Ishikawa (cell line): ENCODE data around the gene SYCE1.

Source experiments
- CEBPB ChIP-seq: IDR thresholded peaks from 2 replicates; pipeline ENCODE4 v1.6.1; 2012
- CREB1 ChIP-seq: IDR thresholded peaks from 2 replicates; pipeline ENCODE4 v1.6.1; 2012; ENCODE audit warnings: low read depth
- EGR1 ChIP-seq: IDR thresholded peaks from 2 replicates; pipeline ENCODE4 v1.6.1; 2012
- EP300 ChIP-seq: IDR thresholded peaks from 2 replicates; pipeline ENCODE4 v1.6.1; 2012; ENCODE audit warnings: borderline replicate concordance
- FOXM1 ChIP-seq: IDR thresholded peaks from 2 replicates; pipeline ENCODE4 v1.6.1; 2012; ENCODE audit warnings: low read depth, borderline replicate concordance
- MAX ChIP-seq: IDR thresholded peaks from 2 replicates; pipeline ENCODE4 v1.6.1; 2012
- NFIC ChIP-seq: IDR thresholded peaks from 2 replicates; pipeline ENCODE4 v1.6.1; 2012
- RAD21 ChIP-seq: IDR thresholded peaks from 2 replicates; pipeline ENCODE4 v1.6.1; 2012; ENCODE audit warnings: low read depth
- REST ChIP-seq: IDR thresholded peaks from 2 replicates; pipeline ENCODE4 v1.6.1; 2012; ENCODE audit warnings: low read depth, mild to moderate bottlenecking
- TAF1 ChIP-seq: IDR thresholded peaks from 2 replicates; pipeline ENCODE4 v1.6.1; 2012; ENCODE audit warnings: low read depth, mild to moderate bottlenecking
- TCF12 ChIP-seq: IDR thresholded peaks from 2 replicates; pipeline ENCODE4 v1.6.1; 2012; ENCODE audit warnings: low read depth
- TEAD4 ChIP-seq: IDR thresholded peaks from 2 replicates; pipeline ENCODE4 v1.6.1; 2012
- USF1 ChIP-seq: IDR thresholded peaks from 2 replicates; pipeline ENCODE4 v1.6.1; 2012
- YY1 ChIP-seq: IDR thresholded peaks from 2 replicates; pipeline ENCODE4 v1.6.1; 2012; ENCODE audit warnings: low read depth
- ZBTB7A ChIP-seq: IDR thresholded peaks from 2 replicates; pipeline ENCODE4 v1.6.1; 2012; ENCODE audit warnings: low read depth

The SYCE1 gene

GRCh38 chr10:133559216-133559615, 6.2 kb downstream of the SYCE1 start:
- no peak for TF ChIP-seq TCF12
- no peak for TF ChIP-seq TAF1
- TF ChIP-seq RAD21: no peak
- TF ChIP-seq MAX: no peak
- TF ChIP-seq USF1: no peak
- TF ChIP-seq CREB1: no peak
- TF ChIP-seq FOXM1: no peak
- no peak for TF ChIP-seq ZBTB7A

GRCh38 chr10:133557381-133557780, 8.0 kb downstream of the SYCE1 start:
- TF ChIP-seq RAD21: peak; percentile 13; the same call in 1 of the 2 replicates
- TF ChIP-seq FOXM1: no peak
- no peak for TF ChIP-seq TAF1

GRCh38 chr10:133555521-133555920, 9.9 kb downstream of the SYCE1 start:
- TF ChIP-seq CEBPB (no peak), TCF12 (no peak), FOXM1 (no peak), CREB1 (no peak), TEAD4 (no peak), EGR1 (no peak), NFIC (no peak), YY1 (no peak), RAD21 (no peak), REST (no peak), MAX (no peak), ZBTB7A (no peak), EP300 (no peak), TAF1 (no peak), USF1 (no peak)

GRCh38 chr10:133554600-133554999, 10.8 kb downstream of the SYCE1 start:
- TF ChIP-seq MAX (no peak), CEBPB (no peak), TCF12 (no peak), USF1 (no peak), EP300 (no peak), TEAD4 (no peak), REST (no peak), CREB1 (no peak), YY1 (no peak), EGR1 (no peak), TAF1 (no peak), FOXM1 (no peak)

- TF ChIP-seq RAD21 (no peak), FOXM1 (no peak), ZBTB7A (no peak)
These were observed 20.9 kb downstream of the SYCE1 start for GRCh38 chr10:133544506-133544905.
